Testis (tissue), 2 donors: Measurements from ENCODE around the gene CDH23.

ENCODE experiments used
- CTCF ChIP-seq, 3 experiments: fragments of 450-650 bp in 2 of 3; fragments of 200-600 bp in 1 of 3; sonication (generic) in 1 of 3; IDR thresholded peaks; one replicate each; pipeline ENCODE4 v1.5.1; 2016 to 2019; ENCODE audit warnings: antibody characterized with exemption in 3 of 3, mild to moderate bottlenecking in 2 of 3, moderate library complexity in 1 of 3
- POLR2A ChIP-seq: fragments of 450-650 bp; IDR thresholded peaks from one replicate; pipeline ENCODE4 v1.6.1; 2017; ENCODE audit warnings: antibody characterized with exemption, mild to moderate bottlenecking, moderate library complexity

GRCh38 chr10:71816936-71817618 is 420.4 kb downstream of the CDH23 start:
- TF ChIP-seq CTCF (IDR thresholded peaks at IDR 0.05) (no peak), POLR2A (no peak)
